Measurements from ENCODE around the gene ECHS1. TPM values are rescaled to one million over a fixed set of nuclear protein-coding genes. Genes with fewer than 3 reads are reported as not detected.

The ECHS1 gene
- total and polyA plus RNA-seq, 9 donors, result 27.2 to 102 (median 68.9) TPM

DNA sequence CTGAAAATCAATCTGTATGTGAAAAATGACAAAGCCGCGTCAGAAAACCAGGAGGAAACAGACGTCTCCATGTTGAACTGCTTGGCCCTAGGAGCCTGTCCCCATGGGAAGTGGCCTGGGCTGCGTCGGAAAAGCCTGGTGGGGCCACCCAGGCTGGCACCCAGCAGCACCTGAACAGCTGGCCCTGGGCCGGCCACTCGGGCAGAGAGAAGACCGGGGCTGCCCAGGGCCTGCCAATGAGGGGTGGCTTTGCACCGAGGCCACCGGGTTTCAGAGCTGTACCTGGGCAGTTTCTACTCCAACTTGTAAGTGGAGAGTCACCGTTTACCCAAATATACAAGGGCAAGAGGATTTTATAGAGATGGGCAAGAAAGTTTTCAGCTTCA lies 14.2 kb downstream of the ECHS1 start:
- H3K4me3 ChIP-seq, result no peak overlapping the region
- no peaks in the 10 kb centered on the region for H3K27me3 ChIP-seq
- 80 to 84% (median 80%) methylated on average over 11 of the region's 11 CpGs for WGBS, 3 donors
- H3K9me3 ChIP-seq, result no peaks in the 10 kb centered on the region
- no peak overlapping the region for H3K27ac ChIP-seq
- H3K4me1 ChIP-seq (ENCODE audit: insufficient read depth), result peaks cover 7% of the 10 kb centered on the region
- no peaks in the 10 kb centered on the region for H3K36me3 ChIP-seq
- intact Hi-C loops (cut with DNase I), result no loop called here
- no peak for DNase-seq
- TF ChIP-seq POLR2A (IDR thresholded peaks at IDR 0.05), result no peak
- TF ChIP-seq, protein P1, sequence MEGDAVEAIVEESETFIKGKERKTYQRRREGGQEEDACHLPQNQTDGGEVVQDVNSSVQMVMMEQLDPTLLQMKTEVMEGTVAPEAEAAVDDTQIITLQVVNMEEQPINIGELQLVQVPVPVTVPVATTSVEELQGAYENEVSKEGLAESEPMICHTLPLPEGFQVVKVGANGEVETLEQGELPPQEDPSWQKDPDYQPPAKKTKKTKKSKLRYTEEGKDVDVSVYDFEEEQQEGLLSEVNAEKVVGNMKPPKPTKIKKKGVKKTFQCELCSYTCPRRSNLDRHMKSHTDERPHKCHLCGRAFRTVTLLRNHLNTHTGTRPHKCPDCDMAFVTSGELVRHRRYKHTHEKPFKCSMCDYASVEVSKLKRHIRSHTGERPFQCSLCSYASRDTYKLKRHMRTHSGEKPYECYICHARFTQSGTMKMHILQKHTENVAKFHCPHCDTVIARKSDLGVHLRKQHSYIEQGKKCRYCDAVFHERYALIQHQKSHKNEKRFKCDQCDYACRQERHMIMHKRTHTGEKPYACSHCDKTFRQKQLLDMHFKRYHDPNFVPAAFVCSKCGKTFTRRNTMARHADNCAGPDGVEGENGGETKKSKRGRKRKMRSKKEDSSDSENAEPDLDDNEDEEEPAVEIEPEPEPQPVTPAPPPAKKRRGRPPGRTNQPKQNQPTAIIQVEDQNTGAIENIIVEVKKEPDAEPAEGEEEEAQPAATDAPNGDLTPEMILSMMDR (IDR thresholded peaks at IDR 0.05), result no peak

DNA sequence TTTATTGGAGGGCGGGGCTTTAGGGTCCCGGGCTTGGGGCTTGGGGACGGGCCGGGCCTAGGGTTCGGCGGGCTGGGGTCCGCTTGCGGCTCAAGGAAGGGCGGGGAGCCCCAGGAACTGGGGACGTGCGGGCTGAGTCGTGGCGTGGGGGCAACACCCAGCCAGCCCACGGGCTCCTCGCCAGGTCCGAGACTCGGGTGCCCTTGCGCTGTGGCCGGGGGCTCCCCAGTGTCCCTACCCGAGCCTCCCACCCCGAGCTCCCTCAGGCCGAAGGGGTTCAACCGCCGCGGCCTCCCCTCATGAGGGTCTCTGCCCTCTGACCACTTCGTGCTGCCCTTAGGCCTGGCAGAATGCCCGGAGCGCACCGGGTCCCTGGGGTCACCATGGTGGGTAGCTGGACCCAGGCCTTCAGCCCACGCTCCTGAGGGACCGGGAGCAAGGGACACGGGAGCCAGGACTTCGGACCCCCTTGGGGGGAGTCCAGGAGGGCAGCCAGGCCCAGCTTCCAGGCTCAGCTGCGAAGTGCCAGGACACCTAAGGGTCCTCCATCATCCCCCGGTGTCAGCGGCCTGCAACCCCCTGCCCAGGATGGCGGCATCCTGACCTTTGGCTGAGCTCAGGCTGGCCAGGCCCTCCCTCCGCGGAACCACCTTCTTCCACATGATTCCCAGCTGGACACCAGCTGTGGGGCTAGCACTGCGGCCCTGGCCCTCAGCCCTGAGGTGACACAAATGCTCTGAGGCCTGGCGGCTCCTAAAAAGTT lies 14.8 kb downstream of the ECHS1 start:
- DNase-seq, result peak in 4 of 5 donors; percentile 40 to 66 (median 64)
- no peaks in the 10 kb centered on the region for H3K9me3 ChIP-seq
- no peaks in the 10 kb centered on the region for H3K27me3 ChIP-seq
- H3K36me3 ChIP-seq, result no peaks in the 10 kb centered on the region
- H3K4me1 ChIP-seq (ENCODE audit: insufficient read depth), result peaks cover 7% of the 10 kb centered on the region
- TF ChIP-seq, protein P1 (IDR thresholded peaks at IDR 0.05), result no peak
- TF ChIP-seq EP300 (IDR thresholded peaks at IDR 0.05) (no peak), POLR2A (IDR thresholded peaks at IDR 0.05) (no peak)
- H3K27ac ChIP-seq, result no peak overlapping the region
- WGBS, 3 donors, result 73 to 83% (median 77%) methylated on average over 35 to 41 of the region's 41 CpGs
- intact Hi-C loops (cut with DNase I), result no loop called here
- no peak overlapping the region for H3K4me3 ChIP-seq

DNA sequence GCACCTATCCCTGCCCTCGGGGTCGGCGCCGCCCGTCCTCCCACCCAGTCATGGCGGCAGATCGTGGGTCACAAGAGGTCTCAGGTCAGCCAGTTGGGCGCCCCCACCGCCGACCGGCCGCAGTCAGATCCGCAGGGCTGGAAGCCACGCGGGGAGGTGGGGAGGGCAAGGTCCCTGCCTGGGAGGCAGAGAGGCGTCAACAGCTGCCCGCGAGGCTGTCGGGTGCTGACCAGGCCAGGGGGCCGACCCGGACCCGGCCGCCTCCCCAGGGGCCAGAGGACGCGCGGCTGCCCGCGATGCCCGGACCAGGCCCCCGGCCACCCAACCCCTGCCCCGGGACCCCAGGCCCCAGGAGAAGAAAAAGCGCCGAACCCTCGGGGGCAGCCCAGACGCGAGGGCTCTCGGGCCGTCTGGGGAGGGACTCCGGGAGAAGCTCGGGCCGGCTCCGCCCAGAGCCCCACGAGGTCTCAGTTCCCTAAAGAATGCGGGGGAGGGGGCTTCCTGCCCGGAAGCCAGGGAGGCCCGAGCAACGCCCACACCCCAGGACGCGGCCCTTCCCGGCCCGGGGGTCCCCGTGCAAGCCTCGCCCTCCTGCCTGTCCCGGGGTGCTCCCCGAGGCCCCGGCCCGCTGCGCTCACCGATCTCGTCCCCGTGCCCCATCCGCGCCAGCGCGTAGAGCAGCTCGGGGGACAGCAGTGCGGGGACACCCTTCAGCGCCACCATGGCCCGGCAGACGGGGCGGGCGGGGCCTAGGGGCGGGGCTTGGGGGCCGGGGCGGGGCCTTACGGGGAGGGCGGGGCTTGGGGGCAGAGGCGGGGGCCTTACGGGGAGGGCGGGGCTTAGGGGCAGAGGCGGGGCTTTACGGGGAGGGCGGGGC lies 15.6 kb downstream of the ECHS1 start, which contains the start of gene FUOM:
FUOM (minus strand) TSS at position 735 of the 877 bp plus-strand sequence; CDS start at position 723, 12 bp downstream.
- peak within 1 kb of the TSS; percentile 49 for H3K4me3 ChIP-seq
- no peaks in the 10 kb centered on the region for H3K27me3 ChIP-seq
- WGBS, 3 donors, result 1 to 4% (median 2%) methylated on average over 60 to 83 of the region's 83 CpGs
- H3K36me3 ChIP-seq, result no peaks in the 10 kb centered on the region
- TF ChIP-seq, protein P1 (IDR thresholded peaks at IDR 0.05), result no peak
- TF ChIP-seq POLR2A (IDR thresholded peaks at IDR 0.05), result no peak
- TF ChIP-seq EP300 (IDR thresholded peaks at IDR 0.05), result no peak
- H3K4me1 ChIP-seq (ENCODE audit: insufficient read depth), result peaks cover 7% of the 10 kb centered on the region
- intact Hi-C loops (cut with DNase I), result no loop called here
- H3K9me3 ChIP-seq, result no peaks in the 10 kb centered on the region
- H3K27ac ChIP-seq, result peak within 1 kb of the TSS; percentile 49 to 64
- DNase-seq, result peak; percentile 58 to 73 (median 61)

DNA sequence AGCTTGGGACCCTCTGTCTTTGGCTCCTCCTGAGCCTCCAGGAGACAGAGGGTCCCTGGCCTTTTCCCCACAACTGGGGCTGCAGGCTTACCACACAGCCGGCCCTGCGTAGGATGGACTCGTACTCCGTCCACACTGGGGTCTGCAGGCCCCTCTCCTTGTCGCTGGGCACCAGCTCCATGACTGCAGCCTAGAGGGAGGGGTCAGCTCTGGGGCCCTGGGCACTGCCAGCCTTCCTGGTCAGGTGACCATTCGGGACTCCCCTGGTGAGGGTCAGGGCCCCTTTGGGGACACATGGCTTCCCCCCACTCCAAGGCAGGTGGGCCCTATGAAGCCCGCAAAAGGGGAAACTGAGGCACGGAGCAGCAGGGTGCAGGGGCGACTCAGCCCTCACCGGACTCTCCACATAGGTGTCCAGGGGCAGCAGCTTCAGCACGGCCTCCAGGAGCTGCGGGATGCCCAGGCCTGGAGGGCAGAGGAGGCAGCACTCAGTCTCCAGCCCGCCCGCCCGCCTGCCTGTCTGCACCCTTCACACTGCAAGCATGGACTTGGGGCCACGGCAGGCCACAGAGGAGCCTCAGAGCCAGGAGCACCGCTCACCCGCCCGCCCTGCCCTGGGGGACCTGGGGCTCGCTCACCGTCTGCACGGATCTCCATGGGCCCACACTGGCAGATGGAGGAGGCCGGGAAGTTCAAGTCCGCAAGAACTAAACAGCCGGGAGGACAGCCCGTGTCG lies 16.4 kb downstream of the ECHS1 start:
- DNase-seq, result no peak
- Histone ChIP-seq H3K9me3 (no peaks in the 10 kb centered on the region), H3K4me3 (peak overlapping the region; percentile 49), H3K27ac (peak overlapping the region in 1 of 2 donors; percentile 64), H3K4me1 (ENCODE audit: insufficient read depth) (peaks cover 7% of the 10 kb centered on the region), H3K27me3 (no peaks in the 10 kb centered on the region), H3K36me3 (no peaks in the 10 kb centered on the region)
- 45 to 56% (median 47%) methylated on average over 21 to 27 of the region's 27 CpGs for WGBS, 3 donors
- intact Hi-C loops (cut with DNase I), result no loop called here
- TF ChIP-seq EP300 (IDR thresholded peaks at IDR 0.05), result no peak
- TF ChIP-seq POLR2A (IDR thresholded peaks at IDR 0.05), result no peak
- TF ChIP-seq, protein P1 (IDR thresholded peaks at IDR 0.05), result no peak
